Measurements from ENCODE around the gene MET. TPM values are rescaled to one million over a fixed set of nuclear protein-coding genes. Genes with fewer than 3 reads are reported as not detected.
A peak's percentile ranks its signal among the peaks of the same experiment; 100 is the strongest.

Gene MET
- total and polyA plus RNA-seq, 10 donors = 0.68 to 28.8 (median 19.1) TPM

- no peak for DNase-seq
- no peaks in the 10 kb centered on the region for H3K36me3 ChIP-seq
- H3K4me1 ChIP-seq = no peaks in the 10 kb centered on the region
- intact Hi-C loops (cut with DNase I; ENCODE audit: low total_unique reads) = no loop called here
- no peak overlapping the region for H3K4me3 ChIP-seq
- WGBS, 5 donors = 86 to 91% (median 89%) methylated on average over 4 of the region's 4 CpGs
- H3K27me3 ChIP-seq (replicated peaks in 1 of 7) = peaks cover 0 to 32% (median 0%) of the 10 kb centered on the region in 7 donors
- H3K27ac ChIP-seq = no peak overlapping the region
- TF ChIP-seq, protein P1, sequence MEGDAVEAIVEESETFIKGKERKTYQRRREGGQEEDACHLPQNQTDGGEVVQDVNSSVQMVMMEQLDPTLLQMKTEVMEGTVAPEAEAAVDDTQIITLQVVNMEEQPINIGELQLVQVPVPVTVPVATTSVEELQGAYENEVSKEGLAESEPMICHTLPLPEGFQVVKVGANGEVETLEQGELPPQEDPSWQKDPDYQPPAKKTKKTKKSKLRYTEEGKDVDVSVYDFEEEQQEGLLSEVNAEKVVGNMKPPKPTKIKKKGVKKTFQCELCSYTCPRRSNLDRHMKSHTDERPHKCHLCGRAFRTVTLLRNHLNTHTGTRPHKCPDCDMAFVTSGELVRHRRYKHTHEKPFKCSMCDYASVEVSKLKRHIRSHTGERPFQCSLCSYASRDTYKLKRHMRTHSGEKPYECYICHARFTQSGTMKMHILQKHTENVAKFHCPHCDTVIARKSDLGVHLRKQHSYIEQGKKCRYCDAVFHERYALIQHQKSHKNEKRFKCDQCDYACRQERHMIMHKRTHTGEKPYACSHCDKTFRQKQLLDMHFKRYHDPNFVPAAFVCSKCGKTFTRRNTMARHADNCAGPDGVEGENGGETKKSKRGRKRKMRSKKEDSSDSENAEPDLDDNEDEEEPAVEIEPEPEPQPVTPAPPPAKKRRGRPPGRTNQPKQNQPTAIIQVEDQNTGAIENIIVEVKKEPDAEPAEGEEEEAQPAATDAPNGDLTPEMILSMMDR (IDR thresholded peaks at IDR 0.05 in 8 of 11, conservative IDR thresholded peaks at IDR 0.05 in 3 of 11) = no peak
- TF ChIP-seq POLR2AphosphoS5 (IDR thresholded peaks at IDR 0.05) (no peak), POLR2A (IDR thresholded peaks at IDR 0.05) (no peak)
- peaks cover 0 to 7% (median 0%) of the 10 kb centered on the region in 8 donors for H3K9me3 ChIP-seq
These were observed 8.3 kb upstream of the MET start for GRCh38 chr7:116663744-116664143.

GRCh38 chr7:116665332-116665996, 6.5 kb upstream of the MET start:
- WGBS, 5 donors = 38 to 43% (median 40%) methylated on average over 2 of the region's 2 CpGs
- intact Hi-C loops (cut with DNase I; ENCODE audit: low total_unique reads) = no loop called here
- no peak overlapping the region for H3K27ac ChIP-seq

DNA sequence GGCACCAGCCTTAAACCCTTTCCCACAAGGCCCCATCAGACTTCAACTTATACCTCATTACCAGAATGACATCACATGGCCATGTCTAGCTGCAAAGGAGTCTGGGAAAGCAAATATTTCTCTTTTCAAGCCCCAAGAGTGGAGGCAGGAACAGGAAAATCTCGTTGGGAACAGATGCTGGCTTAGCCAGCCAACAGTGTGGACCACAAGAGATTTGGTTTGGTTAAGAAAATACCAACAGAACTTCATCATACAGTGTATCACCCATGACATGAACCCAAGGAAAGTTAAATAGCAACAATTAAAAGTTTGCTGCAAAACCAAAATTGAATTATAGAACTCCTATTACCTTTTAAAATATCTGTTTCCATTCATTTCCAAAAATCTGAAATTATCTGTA, 2.2 kb upstream of the MET start:
- Histone ChIP-seq H3K9me3 (peaks cover 0 to 5% (median 0%) of the 10 kb centered on the region in 8 donors), H3K27me3 (replicated peaks in 1 of 7) (peaks cover 0 to 87% (median 32%) of the 10 kb centered on the region in 7 donors), H3K36me3 (no peaks in the 10 kb centered on the region), H3K27ac (no peak overlapping the region), H3K4me3 (no peak overlapping the region), H3K4me1 (peaks cover 6 to 22% (median 16%) of the 10 kb centered on the region in 6 donors)
- no peak for DNase-seq
- 54 to 77% (median 65%) methylated on average over 1 of the region's 1 CpG for WGBS, 5 donors
- intact Hi-C loops (cut with DNase I; ENCODE audit: low total_unique reads) = no loop called here
- TF ChIP-seq POLR2AphosphoS5 (IDR thresholded peaks at IDR 0.05) = no peak
- no peak for TF ChIP-seq POLR2A (IDR thresholded peaks at IDR 0.05)
- TF ChIP-seq, protein P1 (IDR thresholded peaks at IDR 0.05 in 8 of 11, conservative IDR thresholded peaks at IDR 0.05 in 3 of 11) = no peak

More at GRCh38 chr7:116665332-116665996, 6.5 kb upstream of the MET start:
- DNase-seq = no peak
- TF ChIP-seq POLR2AphosphoS5 (IDR thresholded peaks at IDR 0.05) = no peak
- TF ChIP-seq, protein P1 (IDR thresholded peaks at IDR 0.05 in 8 of 11, conservative IDR thresholded peaks at IDR 0.05 in 3 of 11) = no peak
- TF ChIP-seq POLR2A (IDR thresholded peaks at IDR 0.05) = no peak
- no peaks in the 10 kb centered on the region for H3K4me1 ChIP-seq
- no peak overlapping the region for H3K4me3 ChIP-seq
- peaks cover 0 to 5% (median 0%) of the 10 kb centered on the region in 8 donors for H3K9me3 ChIP-seq
- no peaks in the 10 kb centered on the region for H3K36me3 ChIP-seq
- peaks cover 0 to 49% (median 3%) of the 10 kb centered on the region in 7 donors for H3K27me3 ChIP-seq (replicated peaks in 1 of 7)

- Histone ChIP-seq H3K4me3 (no peak overlapping the region), H3K27me3 (replicated peaks in 1 of 7) (peaks cover 0 to 86% (median 32%) of the 10 kb centered on the region in 7 donors), H3K4me1 (peaks cover 6 to 22% (median 16%) of the 10 kb centered on the region in 6 donors), H3K27ac (peak overlapping the region in 6 of 8 donors; percentile 67 to 83 (median 80)), H3K9me3 (peaks cover 0 to 5% (median 0%) of the 10 kb centered on the region in 8 donors), H3K36me3 (no peaks in the 10 kb centered on the region)
- WGBS, 5 donors = 64 to 90% (median 78%) methylated on average over 3 of the region's 3 CpGs
- intact Hi-C loops (cut with DNase I; ENCODE audit: low total_unique reads) = no loop called here
- no peak for DNase-seq
- TF ChIP-seq, protein P1 (IDR thresholded peaks at IDR 0.05 in 8 of 11, conservative IDR thresholded peaks at IDR 0.05 in 3 of 11) = no peak
- TF ChIP-seq POLR2A (IDR thresholded peaks at IDR 0.05) (no peak), POLR2AphosphoS5 (IDR thresholded peaks at IDR 0.05) (no peak)
These were observed 1.5 kb upstream of the MET start for GRCh38 chr7:116670409-116671015.
